ENCODE results near the gene GPAT3. TPM values are rescaled to one million over a fixed set of nuclear protein-coding genes. Genes with fewer than 3 reads are reported as not detected.

Gene GPAT3
- polyA plus RNA-seq, 5 donors: 12.0 to 15.9 (median 13.5) TPM

DNA sequence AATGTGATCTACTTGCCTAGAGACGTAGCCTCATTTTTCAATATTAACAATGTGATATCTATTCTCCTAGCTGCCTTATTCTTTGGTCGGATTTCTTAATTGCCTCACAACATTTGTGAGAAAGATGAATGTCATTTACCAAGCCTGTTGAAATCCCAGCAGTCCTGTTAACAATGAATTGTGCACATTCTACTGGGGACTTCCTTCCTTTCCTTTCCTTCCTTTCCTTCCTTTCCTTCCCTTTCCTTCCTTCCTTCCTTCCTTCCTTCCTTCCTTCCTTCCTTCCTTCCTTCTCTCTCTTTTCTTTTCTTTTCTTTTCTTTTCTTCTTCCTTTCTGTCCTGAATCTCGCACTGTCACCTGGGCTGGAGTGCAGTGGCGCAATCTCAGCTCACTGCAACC is 107.1 kb downstream of the GPAT3 start:
- DNase-seq: no peak

DNA sequence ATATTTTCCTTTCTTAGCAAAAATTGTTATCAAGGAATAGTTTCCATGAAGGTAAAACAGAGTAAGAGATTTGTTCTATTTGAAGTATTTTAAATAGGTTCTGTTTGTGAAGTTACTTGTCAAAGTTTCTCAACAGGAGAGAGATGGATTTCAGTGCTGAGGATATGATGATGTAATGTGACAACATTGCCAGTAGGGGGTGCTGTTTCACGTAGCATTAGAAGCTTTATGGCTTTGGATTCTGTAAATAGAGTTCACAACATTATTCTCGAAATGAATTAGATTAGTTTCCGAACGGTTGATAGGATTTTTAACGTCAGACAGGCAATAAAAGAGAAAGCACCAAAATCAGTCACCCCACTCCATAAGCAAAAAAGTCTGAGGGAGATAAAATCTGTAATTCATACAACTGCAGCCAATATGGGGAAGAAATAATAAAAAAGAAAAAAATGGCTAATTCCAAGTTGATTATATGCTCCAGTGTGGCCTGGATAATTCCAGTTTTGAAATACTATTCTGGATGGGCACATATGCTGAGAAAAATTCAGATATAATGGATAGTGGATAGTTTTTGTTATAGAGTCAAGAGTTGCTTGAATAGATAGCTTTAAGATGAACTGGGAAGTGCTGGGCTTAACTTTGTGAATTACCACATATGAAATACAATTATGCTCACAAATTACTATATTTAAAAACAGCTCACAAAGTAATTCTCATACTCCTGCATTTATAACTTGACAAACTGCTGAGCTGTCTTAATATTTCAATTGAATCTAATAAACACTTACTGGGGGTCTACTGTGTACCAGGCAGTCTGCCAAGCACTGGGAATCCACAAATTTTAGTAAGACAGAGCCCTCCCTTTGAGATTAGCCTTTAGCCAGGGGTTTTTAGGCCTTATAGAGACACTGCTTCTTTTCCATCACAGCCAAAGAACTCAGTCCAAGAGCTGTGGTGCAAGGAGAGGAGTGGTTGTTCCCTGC is 109.1 kb downstream of the GPAT3 start:
- peak; percentile 34 to 51 for DNase-seq

DNA sequence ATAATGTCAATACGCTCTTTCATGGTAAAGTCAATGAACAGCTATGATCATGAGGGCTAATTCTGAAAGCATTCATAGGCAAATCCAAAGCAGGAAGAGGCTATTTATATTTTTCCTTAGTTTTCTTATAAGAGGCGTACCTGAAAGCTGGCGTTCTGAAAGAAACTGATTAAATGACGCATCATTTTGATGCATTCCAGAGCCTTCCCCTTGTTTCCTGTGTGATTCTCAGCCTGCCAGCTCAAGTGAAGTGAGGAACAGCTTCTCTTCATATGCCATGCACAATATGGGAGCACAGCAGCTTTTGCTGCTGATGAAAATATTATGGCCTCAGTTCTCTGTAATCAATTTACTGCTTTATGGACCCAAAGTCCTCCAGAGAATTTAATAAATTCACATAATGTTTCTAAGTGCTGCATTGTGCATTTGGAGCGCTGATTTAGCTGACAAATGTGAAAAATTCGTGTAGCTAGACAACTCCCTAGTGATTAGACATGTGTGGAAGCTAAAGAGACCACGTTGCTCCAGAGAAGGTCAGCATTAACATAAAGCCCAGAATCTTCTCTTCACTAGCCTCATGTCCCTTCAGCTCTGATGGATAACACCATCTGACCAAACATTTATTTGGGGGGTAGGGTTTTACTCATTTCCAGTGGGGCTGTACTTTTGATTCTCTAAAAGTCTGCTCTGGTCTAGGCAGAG is 110.8 kb downstream of the GPAT3 start:
- DNase-seq: no peak

DNA sequence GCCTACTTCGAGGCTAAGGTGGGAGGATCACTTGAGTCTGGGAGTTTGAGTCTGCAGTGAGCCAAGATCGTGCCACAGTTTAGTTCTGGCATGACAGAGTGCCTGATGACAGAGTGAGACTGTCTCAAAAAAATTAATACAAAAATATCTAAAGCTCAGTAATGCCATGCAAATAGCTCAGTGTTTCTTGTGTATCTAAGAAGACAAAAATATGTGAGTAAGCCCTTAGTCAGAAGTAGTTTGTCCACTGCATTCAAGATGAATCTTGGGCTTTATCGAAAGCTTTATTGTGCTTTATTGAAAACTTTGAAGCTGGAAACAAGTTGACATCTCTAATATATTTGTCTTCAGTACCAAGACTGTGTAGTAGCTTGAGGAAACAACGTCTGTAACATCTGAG is 115.9 kb downstream of the GPAT3 start:
- no peak for DNase-seq

Other genes starting within 250 kb of the GPAT3 start
- 1 to 10 TPM; 1.4 to 2.6 (median 1.7) TPM for gene HPSE, start 201.3 kb upstream of the GPAT3 start, polyA plus RNA-seq (ENCODE audit: insufficient read depth in 1 of 5, insufficient read length in 5 of 5, low replicate concordance in 1 of 5)
- 10 to 100 TPM; 20.1 to 24.6 (median 23.2) TPM for gene HELQ, start 80.3 kb upstream of the GPAT3 start, polyA plus RNA-seq (ENCODE audit: insufficient read depth in 1 of 5, insufficient read length in 5 of 5, low replicate concordance in 1 of 5)
- 10 to 100 TPM; 50.2 to 78.3 (median 59.8) TPM for gene MRPS18C, start 80.0 kb upstream of the GPAT3 start, polyA plus RNA-seq (ENCODE audit: insufficient read depth in 1 of 5, insufficient read length in 5 of 5, low replicate concordance in 1 of 5)
- 10 to 100 TPM; 34.8 to 58.3 (median 52.6) TPM for gene ABRAXAS1, start 51.0 kb upstream of the GPAT3 start, polyA plus RNA-seq (ENCODE audit: insufficient read depth in 1 of 5, insufficient read length in 5 of 5, low replicate concordance in 1 of 5)

Data from right lung (tissue), 5 donors.